Motor neuron (in vitro differentiated cells): ENCODE data around the gene GABARAPL1. TPM values are rescaled to one million over a fixed set of nuclear protein-coding genes. Genes with fewer than 3 reads are reported as not detected.
"Not testable (repeated sequence)": the region's sequence is repeated elsewhere in the genome, so short reads cannot be mapped to it uniquely, and the experiment has no call there.

ENCODE experiments used
- ATAC-seq, 8 experiments: fragments of 200-7000 bp; cut with Tn5 transposase; replicated peaks in 6 of 8; 2 replicates each; pipeline ENCODE4 v1.8.0; 2021; ENCODE audit warnings: mild to moderate bottlenecking in 8 of 8, moderate library complexity in 8 of 8
- H3K27ac ChIP-seq, 2 donors: fragments of 250-450 bp; sonication (Bioruptor Pico); 2 replicates each; pipeline ENCODE4 v1.9.0; 2021; ENCODE audit warnings: antibody characterized with exemption in 2 of 2, mild to moderate bottlenecking in 2 of 2, moderate library complexity in 1 of 2
- H3K4me1 ChIP-seq, 2 donors: fragments of 250-450 bp; sonication (Bioruptor Pico); replicated peaks in 1 of 2; 2 replicates each; pipeline ENCODE4 v1.6.1; 2021; ENCODE audit warnings: antibody characterized with exemption in 2 of 2, mild to moderate bottlenecking in 2 of 2, moderate library complexity in 1 of 2
- H3K4me3 ChIP-seq, 5 donors: fragments of 250-450 bp; sonication (Bioruptor Pico); 2 replicates each; pipeline ENCODE4 v1.9.0; 2021; ENCODE audit warnings: antibody characterized with exemption in 5 of 5, mild to moderate bottlenecking in 5 of 5, moderate library complexity in 4 of 5
- WGBS, 10 experiments: fragments of 450-650 bp; shearing (Covaris generic); methylation state at CpG; one replicate each; pipeline ENCODE4 v1.0.0; 2022; 5-methylcytosine and 5-hydroxymethylcytosine counted together
- in situ Hi-C, 9 experiments: fragments of 400-800 bp; cut with MboI; loops; one replicate each; pipeline ENCODE4 v1.15.0; 2021; ENCODE audit warnings: low sequenced_read_pairs in 9 of 9, low pct_unique_long_range_greater_than_20kb in 2 of 9; ENCODE audit not compliant: unreplicated experiment in 9 of 9
- total RNA-seq, 8 experiments: library from RNA; unstranded; fragments of 300-600 nt; gene quantifications; 2 replicates each; pipeline versions ENCODE4 v1.2.3 to v1.2.4, GENCODE V29; 2022

Gene GABARAPL1
- total RNA-seq, 8 experiments from 2014 or later: 82.0 to 245 (median 106) TPM

DNA sequence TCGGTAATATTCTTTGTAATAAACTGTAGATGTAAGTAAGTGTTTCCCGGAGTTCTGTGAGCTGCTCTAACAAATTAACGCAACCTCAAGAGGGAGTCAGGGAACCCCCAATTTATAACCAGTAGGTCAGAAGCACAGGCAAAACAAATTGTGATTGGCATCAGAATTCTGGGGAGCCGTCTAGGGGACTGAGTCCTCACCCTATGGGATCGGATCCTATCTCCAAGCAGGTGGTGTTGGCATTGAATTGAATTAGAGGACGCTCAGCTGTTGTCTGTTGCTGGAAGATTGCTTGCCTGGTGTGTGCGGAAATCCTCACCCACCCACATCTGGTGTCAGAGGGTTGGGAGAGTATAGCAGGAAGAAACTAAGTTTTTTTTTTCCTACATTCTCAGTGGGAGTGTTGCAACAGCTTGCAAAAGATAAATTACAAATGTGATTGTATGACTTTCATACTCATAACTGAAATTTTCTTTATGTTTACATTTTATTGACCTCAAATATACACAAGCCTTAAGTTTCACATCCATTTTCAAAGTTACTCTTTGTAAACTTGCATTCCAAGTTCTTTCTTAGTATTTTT is 28.3 kb upstream of the GABARAPL1 start:
- Histone ChIP-seq H3K27ac (no peak overlapping the region), H3K4me3 (no peak overlapping the region), H3K4me1 (no peaks in the 10 kb centered on the region)
- in situ Hi-C loops: no loop called here
- peak in 3 of 8 experiments; percentile 43 to 96 (median 81) for ATAC-seq
- 11 to 100% (median 80%) methylated on average over 1 to 7 of the region's 7 CpGs; no CpG with 5 or more reads in 1 of the 10 experiments for WGBS, 10 experiments

DNA sequence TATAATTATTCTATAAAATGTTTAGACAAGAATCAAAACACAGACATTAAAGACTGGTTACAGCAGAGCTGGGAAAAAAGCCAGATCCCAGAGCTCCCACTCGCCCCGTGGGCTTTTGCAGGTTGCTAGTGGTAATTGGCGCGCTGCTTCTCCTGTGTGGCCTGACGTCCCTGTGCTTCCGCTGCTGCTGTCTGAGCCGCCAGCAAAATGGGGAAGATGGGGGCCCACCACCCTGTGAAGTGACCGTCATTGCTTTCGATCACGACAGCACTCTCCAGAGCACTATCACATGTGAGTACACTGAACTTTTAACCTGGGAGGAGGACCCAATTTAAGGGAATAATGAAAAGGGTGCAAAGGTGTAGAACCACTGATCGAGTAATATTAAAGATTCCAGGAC is 26.4 kb upstream of the GABARAPL1 start:
- Histone ChIP-seq H3K4me1 (no peaks in the 10 kb centered on the region), H3K4me3 (no peak overlapping the region), H3K27ac (no peak overlapping the region)
- in situ Hi-C loops: no loop called here
- WGBS, 10 experiments: 72 to 100% (median 87%) methylated on average over 2 to 8 of the region's 11 CpGs; no CpG with 5 or more reads in 4 of the 10 experiments
- no peak for ATAC-seq

DNA sequence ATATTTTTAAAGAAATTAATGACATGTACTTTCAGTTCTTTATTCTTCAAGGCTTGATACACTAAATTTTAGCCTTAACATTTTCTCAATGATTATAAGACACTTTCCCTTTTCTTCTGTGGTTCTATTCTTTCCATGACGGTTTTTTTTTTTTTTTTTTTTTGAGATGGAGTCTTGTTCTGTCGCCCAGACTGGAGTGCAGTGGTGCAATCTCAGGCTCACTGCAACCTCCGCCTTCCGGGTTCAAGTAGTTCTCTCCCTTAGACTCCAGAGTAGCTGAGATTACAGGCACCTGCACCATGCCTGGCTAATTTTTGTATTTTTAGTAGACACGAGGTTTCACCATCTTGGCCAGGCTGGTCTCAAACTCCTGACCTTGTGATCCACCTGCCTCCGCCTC is 25.7 kb upstream of the GABARAPL1 start:
- WGBS, 10 experiments: 76 to 96% (median 87%) methylated on average over 3 to 6 of the region's 6 CpGs; no CpG with 5 or more reads in 1 of the 10 experiments
- H3K4me3 ChIP-seq, H3K4me1 ChIP-seq, H3K27ac ChIP-seq, ATAC-seq, in situ Hi-C loops: not testable (repeated sequence)

DNA sequence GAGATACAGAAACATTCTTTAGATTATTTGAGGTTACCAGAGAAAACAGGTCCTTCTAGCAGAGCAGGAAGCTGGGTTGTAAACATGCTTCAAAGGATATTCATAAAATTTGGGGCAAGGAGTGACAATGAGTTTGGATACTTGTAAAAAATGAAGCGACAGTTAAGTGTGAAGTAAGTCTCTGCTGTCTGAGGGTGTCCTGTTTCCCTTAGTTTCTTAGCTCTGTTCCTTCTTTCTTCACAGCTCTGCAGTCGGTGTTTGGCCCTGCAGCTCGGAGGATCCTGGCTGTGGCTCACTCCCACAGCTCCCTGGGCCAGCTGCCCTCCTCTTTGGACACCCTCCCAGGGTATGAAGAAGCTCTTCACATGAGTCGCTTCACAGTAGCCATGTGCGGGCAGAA is 23.0 kb upstream of the GABARAPL1 start:
- 50 to 100% (median 89%) methylated on average over 1 to 4 of the region's 5 CpGs; no CpG with 5 or more reads in 3 of the 10 experiments for WGBS, 10 experiments
- in situ Hi-C loops: no loop called here
- H3K27ac ChIP-seq: no peak overlapping the region
- no peak overlapping the region for H3K4me3 ChIP-seq
- ATAC-seq: no peak
- no peaks in the 10 kb centered on the region for H3K4me1 ChIP-seq

DNA sequence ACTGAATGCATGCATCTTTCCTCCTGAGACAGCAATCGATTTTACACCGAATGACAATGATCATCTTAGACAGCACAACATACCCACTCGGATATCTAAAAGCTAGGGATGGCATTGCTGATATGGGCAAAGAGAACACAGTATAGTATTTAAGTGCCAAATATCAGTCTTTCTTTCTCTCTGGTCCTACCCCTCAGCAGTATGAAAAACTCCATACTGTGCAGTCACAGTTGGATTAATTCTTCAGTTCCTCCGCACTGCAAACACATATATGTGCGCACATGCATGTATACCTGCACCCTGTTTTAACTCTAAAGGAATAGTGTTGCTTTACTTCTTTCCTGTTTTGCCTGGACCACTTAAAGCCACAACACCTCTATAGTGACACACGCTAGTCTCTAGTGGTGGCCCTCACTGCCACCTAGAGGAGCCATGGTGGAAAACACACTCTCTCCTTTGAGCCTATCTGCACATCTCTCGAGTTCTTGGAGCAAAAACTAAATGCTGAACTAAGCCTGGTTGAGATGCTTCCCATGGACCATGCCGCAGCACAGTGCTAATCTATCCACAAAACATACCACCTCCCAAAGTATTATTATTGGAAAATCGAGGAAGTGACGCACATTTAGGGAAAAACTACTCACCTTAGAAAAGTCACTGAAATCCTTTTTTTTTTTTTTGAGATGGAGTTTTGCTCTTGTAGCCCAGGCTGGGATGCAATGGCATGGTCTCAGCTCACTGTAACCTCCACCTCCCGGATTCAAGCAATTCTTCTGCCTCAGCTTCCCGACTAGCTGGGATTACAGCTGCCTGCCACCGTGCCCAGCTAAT is 21.9 kb upstream of the GABARAPL1 start:
- no peak overlapping the region for H3K27ac ChIP-seq
- no peaks in the 10 kb centered on the region for H3K4me1 ChIP-seq
- in situ Hi-C loops: no loop called here
- WGBS, 10 experiments: 21 to 100% (median 57%) methylated on average over 3 to 12 of the region's 13 CpGs; no CpG with 5 or more reads in 1 of the 10 experiments
- ATAC-seq: peak; percentile 75 to 98 (median 87)
- no peak overlapping the region for H3K4me3 ChIP-seq

DNA sequence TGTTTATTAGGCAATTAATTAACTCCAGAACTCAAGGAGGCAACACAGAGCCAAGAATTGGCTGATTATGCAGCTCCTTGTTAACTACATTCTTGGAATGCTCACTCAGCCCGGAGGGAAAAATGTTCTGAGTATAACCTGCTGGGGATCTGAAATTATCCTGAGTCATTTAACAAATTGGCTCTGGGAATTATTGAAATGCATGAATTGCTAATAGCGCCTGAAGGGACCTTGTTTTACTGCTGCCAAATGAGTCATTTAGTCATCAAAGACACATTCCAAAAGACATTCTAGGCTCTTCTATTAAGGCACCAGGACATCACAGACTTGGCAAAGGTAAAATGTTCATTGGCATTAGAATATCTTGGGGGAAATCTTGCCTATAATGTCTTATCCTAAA is 20.8 kb upstream of the GABARAPL1 start:
- peak in 5 of 8 experiments; percentile 43 to 86 (median 84) for ATAC-seq
- Histone ChIP-seq H3K4me1 (no peaks in the 10 kb centered on the region), H3K4me3 (no peak overlapping the region), H3K27ac (no peak overlapping the region)
- 0 to 100% (median 0%) methylated on average over 1 to 2 of the region's 2 CpGs; no CpG with 5 or more reads in 3 of the 10 experiments for WGBS, 10 experiments
- in situ Hi-C loops: no loop called here

DNA sequence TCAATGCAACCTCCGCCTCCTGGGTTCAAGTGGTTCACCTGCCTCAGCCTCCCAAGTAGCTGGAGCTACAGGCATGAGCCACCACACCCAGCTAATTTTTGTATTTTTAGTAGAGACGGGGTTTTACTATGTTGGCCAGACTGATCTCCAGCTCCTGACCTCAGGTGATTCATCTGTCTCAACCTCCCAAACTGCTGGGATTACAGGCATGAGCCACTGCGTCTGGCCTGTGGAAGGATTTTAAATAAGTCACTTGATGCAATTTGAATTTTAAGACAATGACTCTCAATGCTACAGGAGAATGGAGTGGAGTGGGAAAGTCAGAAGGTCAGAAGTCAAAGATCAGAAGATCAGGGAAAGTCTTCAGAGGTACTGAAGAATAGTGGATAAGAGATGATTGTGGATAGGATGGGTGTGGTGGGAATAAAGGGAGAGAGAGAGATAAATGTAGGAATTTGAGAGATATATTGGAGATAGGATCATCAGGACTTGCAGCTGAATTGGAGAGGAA is 18.5 kb upstream of the GABARAPL1 start:
- 57 to 100% (median 80%) methylated on average over 1 to 2 of the region's 3 CpGs; no CpG with 5 or more reads in 5 of the 10 experiments for WGBS, 10 experiments
- in situ Hi-C loops: no loop called here
- H3K4me1 ChIP-seq: no peaks in the 10 kb centered on the region
- ATAC-seq: no peak
- H3K27ac ChIP-seq: no peak overlapping the region
- no peak overlapping the region for H3K4me3 ChIP-seq

DNA sequence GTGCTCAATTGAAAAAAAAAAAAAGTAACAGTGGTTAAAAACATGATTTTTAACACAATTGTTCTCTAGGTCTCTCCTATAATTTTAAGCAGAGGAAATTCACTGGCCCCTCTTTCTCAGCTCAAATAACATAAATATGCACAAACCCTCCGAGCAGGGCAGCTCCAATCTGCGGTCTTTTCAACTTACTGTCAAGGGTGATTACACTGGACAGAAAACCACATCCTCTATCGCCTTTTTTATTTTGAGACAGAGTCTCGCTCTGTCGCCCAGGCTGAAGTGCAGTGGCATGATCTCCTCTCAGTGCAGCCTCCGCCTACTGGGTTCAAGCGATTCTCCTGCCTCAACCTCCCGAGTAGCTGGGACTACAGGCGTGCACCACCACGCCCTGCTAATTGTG is 16.5 kb upstream of the GABARAPL1 start:
- H3K27ac ChIP-seq: no peak overlapping the region
- 77 to 100% (median 87%) methylated on average over 1 to 7 of the region's 10 CpGs; no CpG with 5 or more reads in 2 of the 10 experiments for WGBS, 10 experiments
- no peak for ATAC-seq
- no peak overlapping the region for H3K4me3 ChIP-seq
- in situ Hi-C loops: no loop called here
- no peaks in the 10 kb centered on the region for H3K4me1 ChIP-seq

DNA sequence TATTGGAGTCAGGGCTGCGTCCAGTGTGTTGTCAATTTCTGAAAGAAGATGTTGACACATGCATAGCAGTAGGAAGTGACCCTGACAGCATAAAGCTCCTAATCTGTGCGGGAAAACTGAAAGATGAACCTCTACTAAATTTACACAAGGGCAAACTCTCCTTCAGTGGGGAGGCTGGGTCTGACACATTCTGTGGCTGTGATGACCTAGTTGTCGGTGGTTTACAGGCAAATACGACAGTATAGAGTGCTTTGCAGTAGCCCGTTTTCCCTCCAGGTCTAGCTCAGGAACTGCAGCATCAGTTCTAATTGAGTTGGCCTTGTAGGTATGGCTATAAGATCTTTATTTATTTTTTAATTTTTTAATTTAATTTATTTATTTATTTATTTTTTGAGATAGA is 14.8 kb upstream of the GABARAPL1 start:
- H3K27ac ChIP-seq: no peak overlapping the region
- no peak overlapping the region for H3K4me3 ChIP-seq
- 43 to 100% (median 86%) methylated on average over 1 to 5 of the region's 5 CpGs; no CpG with 5 or more reads in 2 of the 10 experiments for WGBS, 10 experiments
- ATAC-seq: no peak
- in situ Hi-C loops: no loop called here
- no peaks in the 10 kb centered on the region for H3K4me1 ChIP-seq

DNA sequence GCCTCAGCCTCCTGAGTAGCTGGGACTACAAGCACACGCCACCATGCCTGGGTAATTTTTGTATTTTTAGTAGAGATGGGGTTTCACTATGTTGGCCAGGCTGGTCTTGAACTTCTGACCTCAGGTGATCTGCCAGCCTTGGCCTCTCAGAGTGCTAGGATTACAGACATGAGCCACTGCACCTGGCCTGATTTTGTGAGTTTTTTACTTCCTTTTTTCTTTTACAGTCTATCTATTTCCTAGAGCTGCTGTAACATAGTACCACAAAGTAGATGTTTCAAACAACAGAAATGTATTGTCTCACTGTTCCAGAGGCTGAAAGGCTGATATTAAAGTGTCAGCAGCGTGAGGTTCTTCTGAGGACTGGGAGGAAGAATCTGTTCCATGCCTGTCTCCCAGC is 8.2 kb upstream of the GABARAPL1 start:
- H3K4me3 ChIP-seq, in situ Hi-C loops, H3K27ac ChIP-seq, ATAC-seq, H3K4me1 ChIP-seq: not testable (repeated sequence)
- WGBS, 10 experiments: 33 to 100% (median 70%) methylated on average over 1 to 2 of the region's 2 CpGs; no CpG with 5 or more reads in 3 of the 10 experiments

DNA sequence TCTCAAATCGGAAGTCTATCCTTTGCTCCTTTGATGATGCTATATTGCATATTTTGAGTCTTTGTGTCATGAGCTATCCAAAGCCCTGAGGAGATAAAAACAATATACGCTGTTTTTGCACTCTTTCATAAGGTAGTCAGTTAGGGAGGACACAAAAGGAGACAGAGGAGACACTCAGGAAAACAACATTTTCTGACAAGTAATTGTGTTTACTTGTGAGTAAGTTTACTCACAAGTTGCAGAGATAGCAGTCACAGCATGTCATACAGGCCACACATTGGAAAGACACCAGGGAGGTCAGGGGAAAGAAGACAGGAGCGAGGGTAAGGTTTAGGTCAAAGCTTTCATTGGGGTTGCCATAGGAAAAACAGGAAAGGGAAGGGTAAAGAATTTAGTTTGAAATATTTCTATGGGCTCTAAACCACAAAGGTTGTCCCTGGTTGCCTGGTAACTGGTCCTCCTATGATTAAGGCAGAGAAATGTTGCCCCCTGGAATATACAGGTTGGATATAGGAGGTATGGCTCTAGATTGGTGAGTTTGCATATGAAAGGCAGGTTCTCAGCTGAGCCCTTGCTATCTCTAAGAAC is 7.4 kb upstream of the GABARAPL1 start:
- no peak overlapping the region for H3K27ac ChIP-seq
- in situ Hi-C loops: no loop called here
- no peak overlapping the region for H3K4me3 ChIP-seq
- 31 to 100% (median 83%) methylated on average over 1 to 3 of the region's 3 CpGs; no CpG with 5 or more reads in 1 of the 10 experiments for WGBS, 10 experiments
- H3K4me1 ChIP-seq: no peaks in the 10 kb centered on the region
- no peak for ATAC-seq

DNA sequence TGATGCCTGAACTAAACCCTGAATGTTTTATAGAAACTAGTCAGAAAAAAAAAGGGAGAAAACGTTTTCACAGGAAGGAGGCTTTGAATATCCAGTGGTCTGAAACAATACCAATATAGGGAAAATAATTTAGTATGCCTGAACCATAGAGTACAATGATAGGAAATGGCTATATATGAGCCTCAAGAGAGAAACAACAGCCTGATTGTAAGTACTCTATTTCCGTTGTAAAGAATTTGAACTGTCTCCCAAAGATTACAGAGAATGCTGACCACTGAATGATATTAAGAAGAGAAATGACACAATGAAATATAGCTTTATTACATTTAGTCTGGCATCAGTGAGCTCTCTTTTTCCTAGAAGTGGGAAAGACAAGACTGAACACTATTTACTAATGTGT is 5.5 kb upstream of the GABARAPL1 start:
- in situ Hi-C loops: no loop called here
- Histone ChIP-seq H3K4me3 (no peak overlapping the region), H3K4me1 (peaks cover 0 to 2% of the 10 kb centered on the region in 2 donors), H3K27ac (no peak overlapping the region)
- ATAC-seq: no peak
- 15 to 100% (median 49%) methylated on average over 1 to 2 of the region's 2 CpGs; no CpG with 5 or more reads in 1 of the 10 experiments for WGBS, 10 experiments

DNA sequence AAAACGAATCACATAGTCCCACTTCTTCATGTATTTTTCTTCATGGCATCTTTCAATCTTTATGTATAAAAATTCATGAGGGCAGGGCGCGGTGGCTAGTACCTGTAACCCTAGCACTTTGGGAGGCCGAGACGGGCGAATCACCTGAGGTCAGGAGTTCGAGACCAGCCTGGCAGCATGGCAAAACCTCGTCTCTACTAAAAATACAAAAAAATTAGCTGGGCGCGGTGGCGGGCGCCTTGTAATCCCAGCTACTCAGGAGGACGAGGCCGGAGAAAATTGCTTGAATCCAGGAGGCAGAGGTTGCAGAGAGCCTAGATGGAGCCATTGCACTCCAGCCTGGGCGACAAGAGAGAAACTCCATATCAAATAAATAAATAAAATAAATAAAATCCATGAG is 2.5 kb upstream of the GABARAPL1 start:
- WGBS, 10 experiments: 84 to 100% (median 93%) methylated on average over 1 to 14 of the region's 15 CpGs
- in situ Hi-C loops: no loop called here
- no peak for ATAC-seq
- no peak overlapping the region for H3K27ac ChIP-seq
- H3K4me1 ChIP-seq: peaks cover 6 to 7% of the 10 kb centered on the region in 2 donors
- H3K4me3 ChIP-seq: no peak overlapping the region
